GM21447 (cell line): ENCODE data around the gene SHMT2.

Source experiments
- ATAC-seq: cut with Tn5 transposase; IDR thresholded peaks from one replicate; pipeline ENCODE4 v1.9.1; 2021; ENCODE audit not compliant: unreplicated experiment

The SHMT2 gene

GRCh38 chr12:57213763-57214397 lies 15.6 kb upstream of the SHMT2 start:
- ATAC-seq: no peak

- no peak for ATAC-seq
Observed at GRCh38 chr12:57214398-57214781, 15.1 kb upstream of the SHMT2 start.

GRCh38 chr12:57215065-57215464 lies 14.4 kb upstream of the SHMT2 start:
- no peak for ATAC-seq

- ATAC-seq: no peak
Observed at GRCh38 chr12:57215668-57216013, 13.9 kb upstream of the SHMT2 start.

GRCh38 chr12:57216014-57216911 lies 13.2 kb upstream of the SHMT2 start, which contains the start of gene NXPH4:
NXPH4 (plus strand) TSS chr12:57216794; CDS start chr12:57216970, 176 bp downstream.
- ATAC-seq: no peak

- no peak for ATAC-seq
Observed at GRCh38 chr12:57216921-57217879, 12.3 kb upstream of the SHMT2 start.

- no peak for ATAC-seq
Observed at GRCh38 chr12:57218030-57218853, 11.3 kb upstream of the SHMT2 start.

GRCh38 chr12:57219205-57219992 lies 10.1 kb upstream of the SHMT2 start:
- ATAC-seq: no peak

- no peak for ATAC-seq
Observed at GRCh38 chr12:57219993-57220754, 9.3 kb upstream of the SHMT2 start.

- ATAC-seq: no peak
Observed at GRCh38 chr12:57220770-57221168, 8.7 kb upstream of the SHMT2 start.

GRCh38 chr12:57221169-57221917 lies 8.2 kb upstream of the SHMT2 start:
- ATAC-seq: no peak

GRCh38 chr12:57222286-57223190 lies 7.0 kb upstream of the SHMT2 start:
- no peak for ATAC-seq

GRCh38 chr12:57223191-57224165 lies 6.0 kb upstream of the SHMT2 start:
- ATAC-seq: no peak

- ATAC-seq: no peak
Observed at GRCh38 chr12:57224278-57224972, 5.1 kb upstream of the SHMT2 start.

GRCh38 chr12:57224973-57225679 lies 4.4 kb upstream of the SHMT2 start:
- ATAC-seq: no peak
